ENCODE measurements around the gene SUMF1.

SUMF1 gene

DNA sequence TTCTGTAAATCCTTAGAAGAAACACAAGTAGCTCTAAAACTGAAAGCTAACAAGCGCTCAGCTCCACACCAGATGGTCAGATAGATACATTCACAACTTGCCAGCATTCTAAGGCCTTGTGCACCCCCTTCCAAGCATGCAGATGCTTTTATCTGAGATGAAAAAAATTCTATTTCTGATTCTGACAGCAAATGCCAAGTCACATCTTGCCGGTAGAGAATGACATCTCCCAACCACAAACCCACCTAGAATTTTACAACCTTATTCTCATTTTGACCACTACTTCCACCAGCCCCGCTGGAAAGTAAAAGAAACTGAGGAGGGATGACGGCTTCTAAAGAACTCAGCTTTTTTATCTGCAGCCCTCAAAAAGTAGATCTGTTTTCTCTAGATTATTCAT, 57.7 kb downstream of the SUMF1 start:
- Histone ChIP-seq H3K27me3 (ENCODE audit: insufficient read depth, low read length, poor library complexity, severe bottlenecking) (no peaks in the 10 kb centered on the region), H3K79me2 (ENCODE audit: insufficient read depth, low read length) (no peaks in the 10 kb centered on the region), H4K20me1 (ENCODE audit: insufficient read depth, low read length, poor library complexity, severe bottlenecking) (no peaks in the 10 kb centered on the region), H2AFZ (ENCODE audit: low read length) (0 out of 2 replicates have a peak overlapping the region, but pooled peaks have one; percentile 19), H3K36me3 (ENCODE audit: insufficient read depth, low read length) (no peaks in the 10 kb centered on the region), H3K4me1 (ENCODE audit: insufficient read depth, low read length, poor library complexity, severe bottlenecking) (peaks cover 58% of the 10 kb centered on the region), H3K4me2 (ENCODE audit: low read depth, low read length, poor library complexity, severe bottlenecking) (peak overlapping the region; percentile 76), H3K4me3 (ENCODE audit: low read length, poor library complexity, severe bottlenecking) (peak overlapping the region; percentile 62), H3K9me3 (ENCODE audit: insufficient read depth, low read depth, low read length) (no peaks in the 10 kb centered on the region), H3K9me2 (replicated peaks; ENCODE audit: low read depth, low read length) (no peaks in the 10 kb centered on the region), H3K9ac (ENCODE audit: low read depth, low read length, poor library complexity, severe bottlenecking) (peak overlapping the region; percentile 71), H3F3A (ENCODE audit: low read depth) (peaks cover 12% of the 10 kb centered on the region)
- TF ChIP-seq, protein P1, sequence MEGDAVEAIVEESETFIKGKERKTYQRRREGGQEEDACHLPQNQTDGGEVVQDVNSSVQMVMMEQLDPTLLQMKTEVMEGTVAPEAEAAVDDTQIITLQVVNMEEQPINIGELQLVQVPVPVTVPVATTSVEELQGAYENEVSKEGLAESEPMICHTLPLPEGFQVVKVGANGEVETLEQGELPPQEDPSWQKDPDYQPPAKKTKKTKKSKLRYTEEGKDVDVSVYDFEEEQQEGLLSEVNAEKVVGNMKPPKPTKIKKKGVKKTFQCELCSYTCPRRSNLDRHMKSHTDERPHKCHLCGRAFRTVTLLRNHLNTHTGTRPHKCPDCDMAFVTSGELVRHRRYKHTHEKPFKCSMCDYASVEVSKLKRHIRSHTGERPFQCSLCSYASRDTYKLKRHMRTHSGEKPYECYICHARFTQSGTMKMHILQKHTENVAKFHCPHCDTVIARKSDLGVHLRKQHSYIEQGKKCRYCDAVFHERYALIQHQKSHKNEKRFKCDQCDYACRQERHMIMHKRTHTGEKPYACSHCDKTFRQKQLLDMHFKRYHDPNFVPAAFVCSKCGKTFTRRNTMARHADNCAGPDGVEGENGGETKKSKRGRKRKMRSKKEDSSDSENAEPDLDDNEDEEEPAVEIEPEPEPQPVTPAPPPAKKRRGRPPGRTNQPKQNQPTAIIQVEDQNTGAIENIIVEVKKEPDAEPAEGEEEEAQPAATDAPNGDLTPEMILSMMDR (conservative IDR thresholded peaks at IDR 0.05; ENCODE audit: low read length): no peak
- TF ChIP-seq EZH2phosphoT487 (IDR thresholded peaks at IDR 0.05; ENCODE audit: borderline replicate concordance): no peak

DNA sequence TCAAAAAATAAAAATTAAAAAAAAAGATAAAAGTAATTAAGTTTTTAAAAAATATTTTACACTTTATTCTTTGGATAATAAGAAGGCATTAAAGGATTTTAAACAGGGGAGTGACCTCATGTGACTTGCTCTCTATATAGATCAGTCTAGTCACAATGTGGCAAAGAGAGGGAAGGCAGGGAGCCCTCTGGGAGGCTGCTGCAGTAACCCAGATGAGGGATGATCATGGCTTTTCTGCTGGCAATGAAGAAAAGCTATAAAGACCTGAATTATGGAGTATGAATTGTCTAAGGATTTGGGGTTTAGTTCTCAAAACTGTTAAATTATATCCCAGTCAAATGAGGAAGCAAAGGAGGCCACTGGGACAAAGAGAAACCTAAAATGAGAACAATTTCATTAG, 58.1 kb downstream of the SUMF1 start:
- no peaks in the 10 kb centered on the region for H3K36me3 ChIP-seq (ENCODE audit: insufficient read depth, low read length)
- TF ChIP-seq, protein P1 (conservative IDR thresholded peaks at IDR 0.05; ENCODE audit: low read length): no peak
- TF ChIP-seq EZH2phosphoT487 (IDR thresholded peaks at IDR 0.05; ENCODE audit: borderline replicate concordance): no peak
- H3K9me2 ChIP-seq (replicated peaks; ENCODE audit: low read depth, low read length): no peaks in the 10 kb centered on the region
- peak overlapping the region; percentile 76 for H3K4me2 ChIP-seq (ENCODE audit: low read depth, low read length, poor library complexity, severe bottlenecking)
- H2AFZ ChIP-seq (ENCODE audit: low read length): 0 out of 2 replicates have a peak overlapping the region, but pooled peaks have one; percentile 19
- H3F3A ChIP-seq (ENCODE audit: low read depth): peaks cover 12% of the 10 kb centered on the region
- H3K4me3 ChIP-seq (ENCODE audit: low read length, poor library complexity, severe bottlenecking): peak overlapping the region; percentile 62
- H3K9ac ChIP-seq (ENCODE audit: low read depth, low read length, poor library complexity, severe bottlenecking): peak overlapping the region; percentile 71
- H3K27me3 ChIP-seq (ENCODE audit: insufficient read depth, low read length, poor library complexity, severe bottlenecking): no peaks in the 10 kb centered on the region
- no peaks in the 10 kb centered on the region for H3K79me2 ChIP-seq (ENCODE audit: insufficient read depth, low read length)
- no peaks in the 10 kb centered on the region for H4K20me1 ChIP-seq (ENCODE audit: insufficient read depth, low read length, poor library complexity, severe bottlenecking)
- no peaks in the 10 kb centered on the region for H3K9me3 ChIP-seq (ENCODE audit: insufficient read depth, low read depth, low read length)
- peaks cover 58% of the 10 kb centered on the region for H3K4me1 ChIP-seq (ENCODE audit: insufficient read depth, low read length, poor library complexity, severe bottlenecking)

DNA sequence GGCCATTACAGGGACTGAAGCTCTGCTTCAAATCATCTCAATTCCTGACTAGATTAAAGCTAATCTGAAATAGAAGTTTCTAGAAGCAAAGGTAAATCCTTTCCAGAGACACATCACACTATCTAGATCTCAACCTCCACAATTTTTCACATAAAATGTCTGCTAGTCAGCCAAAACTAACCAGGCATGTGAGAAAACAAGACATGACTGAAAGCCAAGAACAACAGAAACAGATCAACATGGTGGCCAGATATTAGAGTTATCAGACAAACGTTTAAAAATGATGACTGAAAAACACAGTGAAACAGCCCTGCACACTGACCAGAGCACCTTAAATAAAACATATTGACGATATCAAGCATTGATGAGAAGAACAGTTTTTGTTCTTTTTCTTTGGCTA, 59.1 kb downstream of the SUMF1 start:
- peaks cover 12% of the 10 kb centered on the region for H3F3A ChIP-seq (ENCODE audit: low read depth)
- no peak overlapping the region for H3K4me3 ChIP-seq (ENCODE audit: low read length, poor library complexity, severe bottlenecking)
- no peaks in the 10 kb centered on the region for H3K9me2 ChIP-seq (replicated peaks; ENCODE audit: low read depth, low read length)
- H3K9ac ChIP-seq (ENCODE audit: low read depth, low read length, poor library complexity, severe bottlenecking): no peak overlapping the region
- no peaks in the 10 kb centered on the region for H4K20me1 ChIP-seq (ENCODE audit: insufficient read depth, low read length, poor library complexity, severe bottlenecking)
- TF ChIP-seq EZH2phosphoT487 (IDR thresholded peaks at IDR 0.05; ENCODE audit: borderline replicate concordance): no peak
- no peaks in the 10 kb centered on the region for H3K27me3 ChIP-seq (ENCODE audit: insufficient read depth, low read length, poor library complexity, severe bottlenecking)
- peak overlapping the region; percentile 55 for H3K4me2 ChIP-seq (ENCODE audit: low read depth, low read length, poor library complexity, severe bottlenecking)
- no peaks in the 10 kb centered on the region for H3K79me2 ChIP-seq (ENCODE audit: insufficient read depth, low read length)
- H3K36me3 ChIP-seq (ENCODE audit: insufficient read depth, low read length): no peaks in the 10 kb centered on the region
- peaks cover 67% of the 10 kb centered on the region for H3K4me1 ChIP-seq (ENCODE audit: insufficient read depth, low read length, poor library complexity, severe bottlenecking)
- no peaks in the 10 kb centered on the region for H3K9me3 ChIP-seq (ENCODE audit: insufficient read depth, low read depth, low read length)
- 0 out of 2 replicates have a peak overlapping the region, but pooled peaks have one; percentile 6 for H2AFZ ChIP-seq (ENCODE audit: low read length)
